Forelimb muscle (tissue), 1 donor: ENCODE results near the gene ARL4C. TPM values are rescaled to one million over a fixed set of nuclear protein-coding genes. Genes with fewer than 3 reads are reported as not detected.
A peak's percentile ranks its signal among the peaks of the same experiment; 100 is the strongest.

Experiments
- DNase-seq: peaks from one replicate; pipeline ENCODE4 v3.0.0-alpha.2; 2013; ENCODE audit warnings: low read depth
- polyA plus RNA-seq: library from polyadenylated mRNA; unstranded; fragments of 120-200 nt; gene quantifications from one replicate; pipeline ENCODE4 v1.2.1, GENCODE V29; 2013; ENCODE audit not compliant: insufficient read length

ARL4C gene
- polyA plus RNA-seq, 1 donor: 4.4 TPM

DNA sequence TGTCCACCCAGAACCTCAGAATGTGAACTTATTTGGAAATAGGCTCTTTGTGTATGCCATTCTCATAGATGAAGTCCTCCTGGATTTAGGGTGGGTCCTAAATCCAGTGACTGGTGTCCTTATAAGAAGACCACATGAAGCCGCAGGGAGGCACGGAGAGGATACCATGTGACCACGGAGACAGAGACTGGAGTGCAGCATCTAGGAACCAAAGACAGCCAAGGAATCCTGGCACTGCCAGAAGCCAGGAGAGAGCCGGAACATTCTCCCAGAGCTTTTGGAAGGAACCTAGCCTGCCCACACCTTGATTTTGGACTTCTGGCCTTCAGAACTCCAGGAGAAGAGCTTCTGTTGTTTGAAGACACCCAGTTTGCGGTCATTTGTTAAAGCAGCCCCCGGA lies 49.7 kb downstream of the ARL4C start:
- DNase-seq: no peak

GRCh38 chr2:234446404-234447076 lies 50.3 kb downstream of the ARL4C start:
- DNase-seq: peak; percentile 19

GRCh38 chr2:234444893-234445292 lies 52.0 kb downstream of the ARL4C start:
- DNase-seq: no peak

DNA sequence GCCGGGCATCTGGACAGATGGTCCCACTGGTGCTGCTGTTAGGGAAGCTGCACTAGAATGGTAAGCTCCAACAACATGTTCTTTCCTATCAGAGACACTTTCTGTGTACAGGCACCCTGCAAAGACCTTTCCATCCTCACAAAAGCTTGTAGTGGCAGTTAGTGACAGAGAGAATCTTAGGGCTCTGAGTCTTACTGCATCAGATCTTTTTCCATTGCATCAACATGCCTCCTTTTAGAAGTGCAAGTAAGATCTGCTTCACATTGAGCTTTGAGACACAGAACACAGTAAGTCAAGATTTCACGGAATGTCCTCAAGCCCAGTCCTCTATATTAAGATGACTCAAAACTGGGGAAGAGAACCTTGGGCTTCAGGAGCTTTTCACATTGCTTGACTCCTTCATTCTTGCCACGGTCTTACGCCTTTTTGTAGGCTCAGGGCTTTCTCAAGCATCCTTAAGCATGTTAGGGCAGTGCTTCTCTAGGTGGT lies 52.6 kb downstream of the ARL4C start:
- no peak for DNase-seq
